Thoracic aorta (tissue), 2 donors: Measurements from ENCODE around the gene SLC8A2. TPM values are rescaled to one million over a fixed set of nuclear protein-coding genes. Genes with fewer than 3 reads are reported as not detected.

Experiments
- ATAC-seq: fragments of 150-250 bp; one replicate; pipeline ENCODE4 v1.8.0; 2017; ENCODE audit warnings: low read depth; ENCODE audit not compliant: insufficient number of reproducible peaks, low FRiP score
- DNase-seq: peaks from one replicate; pipeline ENCODE4 v3.0.0-alpha.2; 2020; ENCODE audit warnings: low spot score
- H3K27ac ChIP-seq, 2 donors: fragments of 200-600 bp; sonication (generic); 1 replicate in 1 of 2; 2 replicates in 1 of 2; pipeline ENCODE4 v1.5.1; 2016; ENCODE audit warnings: mild to moderate bottlenecking in 2 of 2, moderate library complexity in 2 of 2
- H3K27me3 ChIP-seq: fragments of 200-600 bp; sonication (generic); replicated peaks from 2 replicates; pipeline ENCODE4 v1.6.0; 2016; ENCODE audit warnings: mild to moderate bottlenecking; ENCODE audit not compliant: insufficient read depth
- H3K36me3 ChIP-seq: fragments of 200-600 bp; sonication (generic); one replicate; pipeline ENCODE4 v1.5.1; 2016
- H3K4me1 ChIP-seq, 2 donors: fragments of 200-600 bp; sonication (generic); 1 replicate in 1 of 2; 2 replicates in 1 of 2; pipeline versions ENCODE4 v1.5.1 to v1.6.0; 2016; ENCODE audit warnings: low read depth in 2 of 2, mild to moderate bottlenecking in 1 of 2; ENCODE audit not compliant: control insufficient read depth in 1 of 2
- H3K4me3 ChIP-seq: fragments of 200-600 bp; sonication (generic); 2 replicates; pipeline ENCODE4 v1.5.1; 2016; ENCODE audit warnings: mild to moderate bottlenecking
- H3K9me3 ChIP-seq: fragments of 200-600 bp; sonication (generic); 2 replicates; pipeline ENCODE4 v1.5.1; 2016
- CTCF ChIP-seq: fragments of 200-600 bp; sonication (generic); IDR thresholded peaks from one replicate; pipeline ENCODE4 v1.5.1; 2019; ENCODE audit warnings: antibody characterized with exemption
- total RNA-seq, 2 donors: library from RNA; depleted of rRNA; stranded (reverse); fragments of >200 nt; gene quantifications; one replicate each; pipeline versions ENCODE4 v1.1.0 to v1.2.3, GENCODE V29; 2016

SLC8A2 gene
- total RNA-seq, 2 donors from 2014 or later = 0.28 TPM; not detected in 1

GRCh38 chr19:47465957-47466356 lies 5.7 kb downstream of the SLC8A2 start:
- H3K27me3 ChIP-seq = no peaks in the 10 kb centered on the region
- H3K36me3 ChIP-seq = no peaks in the 10 kb centered on the region
- H3K4me3 ChIP-seq = no peak overlapping the region
- TF ChIP-seq CTCF = no peak
- ATAC-seq (no peak), DNase-seq (no peak)
- H3K27ac ChIP-seq = no peak overlapping the region
- peaks cover 0 to 13% of the 10 kb centered on the region in 2 donors for H3K4me1 ChIP-seq
- no peaks in the 10 kb centered on the region for H3K9me3 ChIP-seq

DNA sequence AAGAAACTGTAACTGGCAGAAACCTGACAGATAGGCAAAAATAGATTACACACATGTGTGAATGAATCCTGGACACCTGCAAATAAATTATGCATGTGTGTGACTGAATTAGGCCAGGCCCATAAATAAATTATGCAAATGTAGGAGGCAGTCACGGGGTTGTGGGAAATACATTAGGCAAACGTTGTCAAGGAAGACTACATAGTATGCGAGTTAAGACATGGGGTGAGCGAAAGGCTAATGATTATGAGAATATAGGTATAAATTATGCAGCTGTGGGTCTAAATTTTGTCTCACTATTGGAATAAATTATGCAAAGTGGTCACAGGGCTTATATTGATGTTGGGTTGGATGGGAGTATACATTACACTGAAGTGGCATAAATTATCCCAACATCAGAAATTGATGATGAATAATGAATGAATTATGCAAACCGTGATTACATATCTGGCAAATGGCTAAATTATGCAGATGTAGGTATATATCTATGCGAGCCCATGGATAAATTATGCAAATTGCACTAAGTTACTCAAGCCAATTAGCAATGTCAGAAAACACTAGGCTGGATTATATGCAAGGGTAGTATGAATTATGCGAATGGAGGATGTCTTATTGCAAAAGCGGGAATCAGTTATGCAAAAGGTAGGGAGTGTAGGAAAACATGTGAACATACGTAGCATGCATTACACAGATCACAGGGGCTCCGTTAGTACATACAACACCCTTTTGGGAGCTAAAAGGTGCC lies 6.8 kb downstream of the SLC8A2 start:
- DNase-seq (no peak), ATAC-seq (no peak)
- no peaks in the 10 kb centered on the region for H3K9me3 ChIP-seq
- peaks cover 0 to 1% of the 10 kb centered on the region in 2 donors for H3K4me1 ChIP-seq
- H3K36me3 ChIP-seq = no peaks in the 10 kb centered on the region
- H3K27me3 ChIP-seq = no peaks in the 10 kb centered on the region
- TF ChIP-seq CTCF = no peak
- no peak overlapping the region for H3K27ac ChIP-seq
- no peak overlapping the region for H3K4me3 ChIP-seq

- Histone ChIP-seq H3K4me3 (no peak overlapping the region), H3K27me3 (no peaks in the 10 kb centered on the region), H3K27ac (no peak overlapping the region), H3K4me1 (no peaks in the 10 kb centered on the region), H3K9me3 (no peaks in the 10 kb centered on the region), H3K36me3 (no peaks in the 10 kb centered on the region)
- TF ChIP-seq CTCF = no peak
- ATAC-seq = no peak
- no peak for DNase-seq
These were observed 9.8 kb downstream of the SLC8A2 start for GRCh38 chr19:47461876-47462275.

GRCh38 chr19:47459477-47459876 lies 12.2 kb downstream of the SLC8A2 start:
- H3K9me3 ChIP-seq = no peaks in the 10 kb centered on the region
- no peaks in the 10 kb centered on the region for H3K36me3 ChIP-seq
- TF ChIP-seq CTCF = no peak
- ATAC-seq (no peak), DNase-seq (no peak)
- H3K4me1 ChIP-seq = no peaks in the 10 kb centered on the region
- H3K27ac ChIP-seq = no peak overlapping the region
- H3K4me3 ChIP-seq = no peak overlapping the region
- H3K27me3 ChIP-seq = no peaks in the 10 kb centered on the region

DNA sequence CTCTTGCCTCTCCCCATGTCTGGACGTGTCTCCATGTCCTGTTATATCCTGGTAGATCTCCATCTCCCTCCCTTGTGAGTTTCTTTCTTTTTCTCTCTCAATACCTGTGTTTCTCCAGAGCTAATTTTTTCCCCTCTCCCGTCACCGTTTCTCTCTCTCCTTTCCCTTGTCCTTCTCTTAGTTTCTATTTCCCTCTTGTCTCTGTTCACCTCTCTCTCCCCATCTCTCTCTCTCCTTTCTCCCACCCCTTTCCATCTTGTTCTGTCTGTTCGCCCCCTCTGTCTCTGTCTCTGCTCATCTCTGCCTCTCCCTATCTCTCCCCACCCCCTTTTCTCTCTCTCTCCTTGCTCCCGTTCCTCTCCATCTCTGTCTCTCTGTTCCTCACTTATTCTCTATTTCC lies 13.0 kb downstream of the SLC8A2 start:
- no peak for TF ChIP-seq CTCF
- Histone ChIP-seq H3K9me3 (no peaks in the 10 kb centered on the region), H3K4me3 (no peak overlapping the region), H3K36me3 (no peaks in the 10 kb centered on the region), H3K27me3 (no peaks in the 10 kb centered on the region), H3K27ac (no peak overlapping the region), H3K4me1 (no peaks in the 10 kb centered on the region)
- DNase-seq (no peak), ATAC-seq (no peak)
